ENCODE measurements around the gene GRN. TPM values are rescaled to one million over a fixed set of nuclear protein-coding genes. Genes with fewer than 3 reads are reported as not detected.
A peak's percentile ranks its signal among the peaks of the same experiment; 100 is the strongest.

Gene GRN
- total and polyA plus RNA-seq, 9 of the 15 experiments (the other 6 are each of a cell fraction or from before 2014, with no cell fraction given) = 5.4 to 75.3 (median 20.7) TPM

DNA sequence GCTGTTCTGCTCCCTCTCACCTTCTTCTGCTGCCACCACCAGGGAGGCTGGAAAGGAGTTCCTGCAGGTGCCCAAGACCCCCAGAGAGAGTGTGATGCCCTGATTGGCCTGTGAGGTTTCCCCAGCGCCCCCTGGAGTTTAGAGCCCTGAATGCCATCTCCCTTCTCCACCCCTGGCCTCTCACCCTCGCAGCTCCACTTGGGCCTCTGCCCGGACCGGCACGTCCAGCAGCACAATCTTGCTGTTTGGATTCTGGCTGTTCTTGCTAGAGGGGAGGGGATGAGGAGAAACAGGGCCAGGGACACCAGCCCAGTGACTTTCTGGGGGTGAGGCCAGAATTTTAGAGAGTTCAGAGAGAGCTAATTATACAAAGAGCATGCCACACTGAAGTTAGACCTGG is 31.0 kb downstream of the GRN start:
- no peaks in the 10 kb centered on the region for H3K9me3 ChIP-seq (replicated peaks; ENCODE audit: control insufficient read depth, insufficient read depth, low read depth, low read length)
- no peak overlapping the region; the same call in 1 of the 2 replicates for H2AFZ ChIP-seq (ENCODE audit: low read depth, low read length)
- H3K9ac ChIP-seq (ENCODE audit: insufficient read depth in 1 of 2, low read depth in 2 of 2, low read length in 2 of 2) = peak overlapping the region in 1 of 2 experiments; percentile 60; a peak in 1 of 4 replicates
- ATAC-seq (peak; percentile 83), DNase-seq (ENCODE audit: extremely low read depth in 1 of 4, low spot score in 3 of 4) (peak; percentile 63 to 78 (median 72)), FAIRE-seq (peak; percentile 85)
- H3K79me2 ChIP-seq (ENCODE audit: control insufficient read depth, insufficient read depth, low read length) = no peaks in the 10 kb centered on the region
- TSS peak; percentile 20 for BruUV-seq (replicated peaks)
- TF ChIP-seq SAP30 (IDR thresholded peaks at IDR 0.05; ENCODE audit: borderline replicate concordance, insufficient read depth, low read depth, low read length, poor library complexity, severe bottlenecking) (no peak), BCOR (IDR thresholded peaks at IDR 0.05) (peak; percentile 75; the same call in 1 of the 2 replicates), ZBTB7A (IDR thresholded peaks at IDR 0.05; ENCODE audit: borderline replicate concordance, control insufficient read depth, low read depth, low read length) (0 out of 2 replicates have a peak, but pooled peaks have one; percentile 60), RAD21 (CRISPR knock-in tag; conservative IDR thresholded peaks at IDR 0.05 in 1 of 2, IDR thresholded peaks at IDR 0.05 in 1 of 2) (peak in 1 of 2 experiments; percentile 19; a peak in 1 of 4 replicates), XRCC5 (IDR thresholded peaks at IDR 0.05; ENCODE audit: low read depth, low read length) (0 out of 2 replicates have a peak, but pooled peaks have one; percentile 32), TEAD4 (IDR thresholded peaks at IDR 0.05; ENCODE audit: low read length) (0 out of 2 replicates have a peak, but pooled peaks have one; percentile 11), TEAD4 (CRISPR knock-in tag; IDR thresholded peaks at IDR 0.05; ENCODE audit: borderline replicate concordance) (no peak), RFX5 (IDR thresholded peaks at IDR 0.05; ENCODE audit: low read depth, low read length) (no peak), HDAC2 (IDR thresholded peaks at IDR 0.05) (peak; percentile 28; the same call in 1 of the 2 replicates)
- TF ChIP-seq, protein P1, sequence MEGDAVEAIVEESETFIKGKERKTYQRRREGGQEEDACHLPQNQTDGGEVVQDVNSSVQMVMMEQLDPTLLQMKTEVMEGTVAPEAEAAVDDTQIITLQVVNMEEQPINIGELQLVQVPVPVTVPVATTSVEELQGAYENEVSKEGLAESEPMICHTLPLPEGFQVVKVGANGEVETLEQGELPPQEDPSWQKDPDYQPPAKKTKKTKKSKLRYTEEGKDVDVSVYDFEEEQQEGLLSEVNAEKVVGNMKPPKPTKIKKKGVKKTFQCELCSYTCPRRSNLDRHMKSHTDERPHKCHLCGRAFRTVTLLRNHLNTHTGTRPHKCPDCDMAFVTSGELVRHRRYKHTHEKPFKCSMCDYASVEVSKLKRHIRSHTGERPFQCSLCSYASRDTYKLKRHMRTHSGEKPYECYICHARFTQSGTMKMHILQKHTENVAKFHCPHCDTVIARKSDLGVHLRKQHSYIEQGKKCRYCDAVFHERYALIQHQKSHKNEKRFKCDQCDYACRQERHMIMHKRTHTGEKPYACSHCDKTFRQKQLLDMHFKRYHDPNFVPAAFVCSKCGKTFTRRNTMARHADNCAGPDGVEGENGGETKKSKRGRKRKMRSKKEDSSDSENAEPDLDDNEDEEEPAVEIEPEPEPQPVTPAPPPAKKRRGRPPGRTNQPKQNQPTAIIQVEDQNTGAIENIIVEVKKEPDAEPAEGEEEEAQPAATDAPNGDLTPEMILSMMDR (IDR thresholded peaks at IDR 0.05 in 2 of 3, conservative IDR thresholded peaks at IDR 0.05 in 1 of 3; ENCODE audit: insufficient read depth in 2 of 3, low read depth in 1 of 3, low read length in 3 of 3) = peak; percentile 66 to 86 (median 71)
- ChIA-PET CTCF (ENCODE audit: low intra/inter-chr PET ratio) (interaction anchor here (0.7 kb wide), 1 partner anchor 33 kb away, joined by 3 read pairs; no protein-coding TSS in a partner anchor), POLR2A (interaction anchor here (0.6 to 1.3 kb wide), 7 partner anchors 9 to 467 kb away, joined by 3 to 6 read pairs (median 3); partner anchors contain the start of gene ITGA2B)
- H3K27ac ChIP-seq (ENCODE audit: extremely low read depth, low read depth, low read length) = no peak overlapping the region
- no peaks in the 10 kb centered on the region for H3K9me1 ChIP-seq (ENCODE audit: control insufficient read depth, insufficient read depth, low read length)
- no peaks in the 10 kb centered on the region; a peak in 1 of 5 replicates for H3K27me3 ChIP-seq (ENCODE audit: control insufficient read depth in 2 of 2, insufficient read depth in 2 of 2, low read length in 2 of 2)
- WGBS (ENCODE audit: insufficient coverage, low coverage, missing lambda C conversion rate) = 11% methylated on average over 5 of the region's 5 CpGs
- intact Hi-C loops (cut with micrococcal nuclease) (no loop called here), in situ Hi-C loops (cut with MboI) (no loop called here)
- H3K36me3 ChIP-seq (ENCODE audit: control insufficient read depth, insufficient read depth, low read length) = no peaks in the 10 kb centered on the region
- H3K4me3 ChIP-seq = no peak overlapping the region
- H3K4me2 ChIP-seq (ENCODE audit: insufficient read depth, low read length) = no peak overlapping the region
- no peaks in the 10 kb centered on the region for H4K20me1 ChIP-seq (replicated peaks; ENCODE audit: control insufficient read depth, insufficient read depth, low read length)
- H3K4me1 ChIP-seq (replicated peaks in 1 of 2; ENCODE audit: control insufficient read depth in 2 of 2, insufficient read depth in 2 of 2, low read length in 2 of 2) = peaks cover 8 to 31% of the 10 kb centered on the region in 2 experiments; a peak in 4 of 5 replicates

Data from K562 (cell line).